Measurements from ENCODE around the gene G6PC1. TPM values are rescaled to one million over a fixed set of nuclear protein-coding genes. Genes with fewer than 3 reads are reported as not detected.

Gene G6PC1
- total and polyA plus RNA-seq, 2 of the 13 experiments (the other 11 are each of a cell fraction or from before 2014, with no cell fraction given): 1.7 to 37.9 TPM

DNA sequence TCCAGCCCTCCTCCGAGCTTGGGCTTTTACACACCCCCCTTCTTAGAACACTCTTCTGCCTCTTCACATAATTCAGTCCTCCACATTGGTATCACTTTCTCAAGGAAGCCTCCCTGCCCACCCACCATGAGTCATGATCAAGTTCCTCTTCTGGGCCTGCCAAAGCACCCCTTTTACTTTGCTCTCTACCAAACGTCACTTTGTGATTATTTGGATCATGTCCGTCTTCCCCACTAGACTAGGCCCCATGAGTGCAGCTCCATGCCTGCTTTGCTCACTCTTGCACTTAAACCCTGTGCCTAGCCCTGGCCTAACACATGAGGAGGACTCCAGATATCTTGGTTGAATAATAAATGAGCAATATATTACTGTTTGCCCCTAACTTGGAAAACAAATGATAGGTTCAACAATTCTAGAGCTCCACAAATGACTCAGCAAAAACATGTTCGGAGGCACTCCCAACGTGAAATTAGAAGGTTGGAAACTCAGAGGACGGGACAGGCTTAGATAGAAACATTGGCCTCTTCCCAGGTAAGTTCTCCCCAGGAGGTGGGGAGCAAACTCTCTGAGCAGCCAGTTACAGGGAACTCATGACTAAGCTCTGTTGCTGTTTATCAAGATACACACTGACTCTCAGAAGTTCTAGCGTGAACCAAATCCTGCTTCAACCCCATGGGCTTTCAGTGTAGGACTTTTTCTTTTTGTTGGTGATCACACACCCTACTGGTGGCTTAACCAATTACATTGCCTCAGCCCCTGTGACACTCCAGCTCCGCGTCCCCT, 28.3 kb downstream of the G6PC1 start (continued):
- TF ChIP-seq TBX2 (CRISPR knock-in tag; IDR thresholded peaks at IDR 0.05; ENCODE audit: borderline replicate concordance) (peak; percentile 38; the same call in 1 of the 2 replicates), KAT7 (CRISPR knock-in tag; IDR thresholded peaks at IDR 0.05; ENCODE audit: borderline replicate concordance) (0 out of 2 replicates have a peak, but pooled peaks have one; percentile 23), RFXANK (CRISPR knock-in tag; IDR thresholded peaks at IDR 0.05) (no peak), AGO2 (optimal IDR thresholded peaks at IDR 0.05; ENCODE audit: low read depth, low read length) (no peak), SIN3A (IDR thresholded peaks at IDR 0.05; ENCODE audit: borderline replicate concordance, low read depth, low read length) (peak; percentile 61; the same call in 1 of the 2 replicates), ZNF878 (CRISPR knock-in tag; IDR thresholded peaks at IDR 0.05) (0 out of 2 replicates have a peak, but pooled peaks have one; percentile 20), KDM4B (CRISPR knock-in tag; IDR thresholded peaks at IDR 0.05) (0 out of 2 replicates have a peak, but pooled peaks have one; percentile 2), ERF (CRISPR knock-in tag; IDR thresholded peaks at IDR 0.05) (peak; percentile 86; the same call in 1 of the 2 replicates), XRCC5 (optimal IDR thresholded peaks at IDR 0.05; ENCODE audit: low read length) (peak; percentile 48)
- TF ChIP-seq, protein P1, sequence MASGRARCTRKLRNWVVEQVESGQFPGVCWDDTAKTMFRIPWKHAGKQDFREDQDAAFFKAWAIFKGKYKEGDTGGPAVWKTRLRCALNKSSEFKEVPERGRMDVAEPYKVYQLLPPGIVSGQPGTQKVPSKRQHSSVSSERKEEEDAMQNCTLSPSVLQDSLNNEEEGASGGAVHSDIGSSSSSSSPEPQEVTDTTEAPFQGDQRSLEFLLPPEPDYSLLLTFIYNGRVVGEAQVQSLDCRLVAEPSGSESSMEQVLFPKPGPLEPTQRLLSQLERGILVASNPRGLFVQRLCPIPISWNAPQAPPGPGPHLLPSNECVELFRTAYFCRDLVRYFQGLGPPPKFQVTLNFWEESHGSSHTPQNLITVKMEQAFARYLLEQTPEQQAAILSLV (CRISPR knock-in tag; IDR thresholded peaks at IDR 0.05; ENCODE audit: borderline replicate concordance): 0 out of 2 replicates have a peak, but pooled peaks have one; percentile 35
- TF ChIP-seq, protein P2, sequence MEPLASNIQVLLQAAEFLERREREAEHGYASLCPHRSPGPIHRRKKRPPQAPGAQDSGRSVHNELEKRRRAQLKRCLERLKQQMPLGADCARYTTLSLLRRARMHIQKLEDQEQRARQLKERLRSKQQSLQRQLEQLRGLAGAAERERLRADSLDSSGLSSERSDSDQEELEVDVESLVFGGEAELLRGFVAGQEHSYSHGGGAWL (CRISPR knock-in tag; IDR thresholded peaks at IDR 0.05): no peak
- TF ChIP-seq, protein P3, sequence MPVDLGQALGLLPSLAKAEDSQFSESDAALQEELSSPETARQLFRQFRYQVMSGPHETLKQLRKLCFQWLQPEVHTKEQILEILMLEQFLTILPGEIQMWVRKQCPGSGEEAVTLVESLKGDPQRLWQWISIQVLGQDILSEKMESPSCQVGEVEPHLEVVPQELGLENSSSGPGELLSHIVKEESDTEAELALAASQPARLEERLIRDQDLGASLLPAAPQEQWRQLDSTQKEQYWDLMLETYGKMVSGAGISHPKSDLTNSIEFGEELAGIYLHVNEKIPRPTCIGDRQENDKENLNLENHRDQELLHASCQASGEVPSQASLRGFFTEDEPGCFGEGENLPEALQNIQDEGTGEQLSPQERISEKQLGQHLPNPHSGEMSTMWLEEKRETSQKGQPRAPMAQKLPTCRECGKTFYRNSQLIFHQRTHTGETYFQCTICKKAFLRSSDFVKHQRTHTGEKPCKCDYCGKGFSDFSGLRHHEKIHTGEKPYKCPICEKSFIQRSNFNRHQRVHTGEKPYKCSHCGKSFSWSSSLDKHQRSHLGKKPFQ (CRISPR knock-in tag; IDR thresholded peaks at IDR 0.05; ENCODE audit: insufficient replicate concordance): no peak
- TF ChIP-seq, protein P4, sequence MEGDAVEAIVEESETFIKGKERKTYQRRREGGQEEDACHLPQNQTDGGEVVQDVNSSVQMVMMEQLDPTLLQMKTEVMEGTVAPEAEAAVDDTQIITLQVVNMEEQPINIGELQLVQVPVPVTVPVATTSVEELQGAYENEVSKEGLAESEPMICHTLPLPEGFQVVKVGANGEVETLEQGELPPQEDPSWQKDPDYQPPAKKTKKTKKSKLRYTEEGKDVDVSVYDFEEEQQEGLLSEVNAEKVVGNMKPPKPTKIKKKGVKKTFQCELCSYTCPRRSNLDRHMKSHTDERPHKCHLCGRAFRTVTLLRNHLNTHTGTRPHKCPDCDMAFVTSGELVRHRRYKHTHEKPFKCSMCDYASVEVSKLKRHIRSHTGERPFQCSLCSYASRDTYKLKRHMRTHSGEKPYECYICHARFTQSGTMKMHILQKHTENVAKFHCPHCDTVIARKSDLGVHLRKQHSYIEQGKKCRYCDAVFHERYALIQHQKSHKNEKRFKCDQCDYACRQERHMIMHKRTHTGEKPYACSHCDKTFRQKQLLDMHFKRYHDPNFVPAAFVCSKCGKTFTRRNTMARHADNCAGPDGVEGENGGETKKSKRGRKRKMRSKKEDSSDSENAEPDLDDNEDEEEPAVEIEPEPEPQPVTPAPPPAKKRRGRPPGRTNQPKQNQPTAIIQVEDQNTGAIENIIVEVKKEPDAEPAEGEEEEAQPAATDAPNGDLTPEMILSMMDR (CRISPR knock-in tag; IDR thresholded peaks at IDR 0.05): peak; percentile 90

Measured in HepG2 (cell line).